NCI-H1092 treated with DMSO at 0.1 percent for 48 hours (cell line): Measurements from ENCODE around the gene CDKN1C.

ENCODE experiments used
- DNase-seq: peaks from one replicate; lab custom pipeline; 2025; lab: John Stamatoyannopoulos, UW

The CDKN1C gene

GRCh38 chr11:2869561-2870427, 15.8 kb downstream of the CDKN1C start:
- DNase-seq, result no peak

GRCh38 chr11:2869134-2869526, 16.4 kb downstream of the CDKN1C start:
- no peak for DNase-seq

DNA sequence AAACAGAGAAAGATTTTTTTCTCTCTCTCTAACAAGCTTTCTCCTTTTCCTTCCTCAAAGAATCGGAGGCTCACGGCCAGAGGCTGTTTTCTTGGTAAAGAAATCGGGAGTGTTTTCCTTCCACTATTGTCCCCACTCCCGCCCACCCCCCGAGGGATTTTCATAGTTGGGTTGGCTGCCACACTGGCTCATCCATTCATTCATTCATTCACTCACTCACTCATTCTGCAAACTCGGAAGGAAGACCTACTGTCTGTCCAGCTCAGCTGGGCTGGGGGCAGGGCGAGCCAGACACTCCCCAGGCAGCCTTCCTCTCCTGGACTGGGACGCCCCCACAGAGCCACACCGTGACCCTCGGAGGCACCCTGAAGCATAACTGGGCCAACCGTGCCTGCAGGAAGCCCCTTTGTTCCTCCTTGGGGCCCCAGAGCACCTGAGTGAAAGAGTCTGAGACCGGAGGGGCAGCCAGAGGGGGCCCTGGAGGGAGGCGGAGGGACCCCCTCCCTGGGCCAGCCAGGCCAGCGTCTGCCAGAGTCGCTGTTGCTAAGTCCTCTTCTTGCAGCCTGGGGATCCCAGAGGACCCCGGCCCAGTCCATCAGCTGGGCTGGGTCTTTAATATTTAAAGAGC, 17.0 kb downstream of the CDKN1C start:
- no peak for DNase-seq

- DNase-seq, result no peak
Observed at GRCh38 chr11:2867722-2868505, 17.7 kb downstream of the CDKN1C start.

- no peak for DNase-seq
Observed at GRCh38 chr11:2867142-2867541, 18.4 kb downstream of the CDKN1C start.

GRCh38 chr11:2865922-2866577, 19.5 kb downstream of the CDKN1C start:
- DNase-seq, result no peak

DNA sequence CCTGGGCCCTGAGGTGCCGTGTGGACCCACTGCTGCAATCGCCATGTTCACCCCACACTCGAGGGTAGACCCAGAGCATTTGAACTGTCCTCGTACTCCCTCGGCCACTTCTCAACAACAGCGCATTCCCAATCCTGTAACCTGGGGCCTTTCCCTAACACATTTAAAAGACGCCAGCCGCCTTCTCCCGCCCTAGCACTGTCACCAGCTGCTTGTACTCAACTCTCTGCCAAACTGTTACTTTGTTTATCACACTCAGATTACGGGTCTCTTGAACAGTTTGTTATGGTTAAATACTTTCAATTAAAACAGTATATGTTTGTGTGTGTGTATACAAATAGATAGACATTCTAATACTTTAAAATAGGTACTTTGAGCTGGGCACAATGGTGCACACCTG, 20.7 kb downstream of the CDKN1C start:
- no peak for DNase-seq

- DNase-seq, result no peak
Observed at GRCh38 chr11:2863276-2863618, 22.3 kb downstream of the CDKN1C start.

- DNase-seq, result no peak
Observed at GRCh38 chr11:2862395-2863275, 22.9 kb downstream of the CDKN1C start.

GRCh38 chr11:2860636-2861035, 24.9 kb downstream of the CDKN1C start:
- no peak for DNase-seq

GRCh38 chr11:2859699-2860037, 25.9 kb downstream of the CDKN1C start:
- DNase-seq, result no peak

GRCh38 chr11:2858995-2859698, 26.4 kb downstream of the CDKN1C start:
- no peak for DNase-seq

GRCh38 chr11:2857918-2858317, 27.7 kb downstream of the CDKN1C start:
- DNase-seq, result no peak

- DNase-seq, result no peak
Observed at GRCh38 chr11:2857276-2857675, 28.3 kb downstream of the CDKN1C start.

DNA sequence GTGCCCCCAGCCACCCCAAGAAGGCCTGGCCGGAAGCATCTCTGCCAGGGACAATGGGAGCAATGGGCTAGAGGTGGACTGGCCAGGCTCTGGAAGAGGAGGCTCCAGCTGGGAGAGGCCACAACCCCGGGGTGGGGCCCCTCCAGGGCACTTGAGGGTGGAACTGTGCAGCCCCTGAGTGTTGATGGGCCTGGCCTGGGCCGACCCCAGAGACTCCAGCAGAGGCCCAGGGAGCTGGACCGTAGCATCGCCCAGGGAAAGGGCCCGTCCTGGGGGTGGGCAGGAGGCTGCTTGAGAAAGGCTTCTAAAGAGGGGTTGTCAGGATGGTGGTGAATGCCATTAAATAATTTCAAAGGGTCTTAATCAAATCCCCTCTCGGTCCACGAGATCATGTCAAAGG, 30.4 kb downstream of the CDKN1C start:
- DNase-seq, result no peak

GRCh38 chr11:2853997-2854560, 31.5 kb downstream of the CDKN1C start:
- DNase-seq, result no peak

DNA sequence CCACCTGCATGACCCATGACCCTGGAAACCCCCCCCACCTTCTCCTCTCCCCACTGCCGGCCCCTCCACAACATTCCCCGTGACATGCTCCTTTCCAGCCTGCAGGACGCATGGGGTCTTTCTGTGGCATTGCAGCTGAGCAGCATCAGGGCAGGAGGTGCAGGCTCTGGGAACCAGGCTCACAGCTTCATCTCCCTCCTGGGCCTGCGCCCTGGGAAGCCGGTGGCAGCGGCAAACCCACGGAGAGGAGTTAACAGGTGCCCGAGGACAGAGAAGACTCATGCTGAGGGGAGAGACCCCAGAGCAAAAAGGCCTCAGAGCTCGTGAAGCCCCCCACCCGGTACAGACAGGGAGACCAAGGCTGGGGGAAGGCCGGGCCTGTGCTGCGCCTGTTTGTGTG, 32.2 kb downstream of the CDKN1C start:
- DNase-seq, result no peak

DNA sequence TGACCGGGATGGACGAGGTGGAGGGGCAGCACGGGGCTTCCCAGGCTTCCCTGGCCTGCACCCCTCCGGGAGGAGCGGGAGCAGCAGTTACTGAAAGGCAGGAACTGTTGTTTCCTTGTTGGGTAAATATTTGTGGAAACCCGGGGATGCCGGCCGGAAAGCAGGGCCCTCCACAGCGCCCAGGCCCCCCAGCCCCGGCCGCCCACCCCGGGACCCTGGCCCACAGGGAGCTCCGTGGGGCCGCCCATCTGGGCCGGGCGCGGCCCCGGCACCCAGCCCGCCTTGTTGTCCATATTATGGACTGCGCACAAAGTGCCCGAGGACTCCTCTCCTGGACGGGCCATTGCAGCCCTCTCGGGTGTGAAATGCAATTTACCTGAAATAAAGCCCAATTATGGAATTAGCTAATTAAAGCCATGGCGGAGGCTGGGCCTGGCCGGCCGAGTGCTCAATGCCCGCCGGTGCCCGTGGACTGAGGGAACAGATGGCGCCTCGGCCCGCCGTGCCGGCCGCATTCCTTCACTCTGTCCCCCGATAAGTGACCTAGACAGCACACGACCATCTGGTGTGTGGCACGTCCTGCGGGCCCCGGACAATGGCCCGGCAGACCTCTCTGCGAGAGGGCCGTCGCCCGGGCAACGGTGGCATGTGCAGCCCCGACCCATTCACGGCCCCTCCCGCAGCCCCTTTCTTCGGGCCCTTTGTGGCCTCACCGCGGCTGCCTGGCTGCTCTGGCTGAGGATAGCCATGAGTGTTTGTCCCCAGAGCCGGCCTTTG, 35.4 kb downstream of the CDKN1C start:
- no peak for DNase-seq

GRCh38 chr11:2848497-2848896, 37.1 kb downstream of the CDKN1C start:
- DNase-seq, result no peak

GRCh38 chr11:2847561-2847960, 38.0 kb downstream of the CDKN1C start:
- peak; percentile 11 for DNase-seq
